GM10266 (cell line): ENCODE data around the gene RMND5A.
"Not testable (repeated sequence)": the region's sequence is repeated elsewhere in the genome, so short reads cannot be mapped to it uniquely, and the experiment has no call there.

Experiments used
- DNase-seq: peaks from one replicate; pipeline ENCODE4 v3.0.0; 2012; ENCODE audit errors: extremely low spot score
- TF ChIP-seq, protein P1 (sequence below): IDR thresholded peaks from 2 replicates; pipeline ENCODE4 v1.5.1; 2012; ENCODE audit warnings: mild to moderate bottlenecking, low read depth; ENCODE audit not compliant: control insufficient read depth, insufficient read depth; ENCODE audit errors: missing control alignments

Gene RMND5A

DNA sequence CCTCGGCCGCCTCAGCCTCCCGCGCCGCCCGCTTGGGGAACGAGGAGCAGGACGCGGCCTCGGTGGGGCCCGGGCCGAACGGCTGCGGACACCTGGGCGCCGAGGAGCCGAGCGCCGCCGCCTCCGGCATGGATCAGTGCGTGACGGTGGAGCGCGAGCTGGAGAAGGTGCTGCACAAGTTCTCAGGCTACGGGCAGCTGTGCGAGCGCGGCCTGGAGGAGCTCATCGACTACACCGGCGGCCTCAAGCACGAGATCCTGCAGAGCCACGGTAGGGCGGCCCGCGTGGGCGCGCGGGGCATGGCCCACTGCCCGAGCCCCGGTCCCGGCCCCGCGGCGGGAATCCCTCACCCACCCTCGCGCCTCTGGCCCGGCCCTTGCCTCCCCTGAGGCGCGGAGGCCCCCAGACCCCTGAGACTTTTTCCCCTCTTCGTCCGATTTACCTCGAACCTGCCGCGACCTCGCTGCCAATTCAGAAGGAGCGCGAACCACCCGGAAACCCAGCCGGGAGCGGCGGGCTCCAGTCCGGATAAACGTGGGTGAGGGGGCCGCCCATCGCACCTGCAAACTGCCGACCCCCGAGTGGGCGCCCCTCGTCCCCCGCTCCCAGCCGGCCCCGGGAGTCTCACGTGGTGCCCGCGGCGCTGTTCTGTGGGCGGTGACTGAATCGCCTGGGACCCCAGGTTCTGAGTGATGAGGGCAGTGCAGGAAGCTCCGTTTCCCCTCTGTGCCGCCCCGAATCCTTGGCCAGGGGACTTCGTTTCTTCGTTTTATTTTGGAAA is 639 bp downstream of the RMND5A start:
- DNase-seq, result not testable (repeated sequence)
- TF ChIP-seq, protein P1, sequence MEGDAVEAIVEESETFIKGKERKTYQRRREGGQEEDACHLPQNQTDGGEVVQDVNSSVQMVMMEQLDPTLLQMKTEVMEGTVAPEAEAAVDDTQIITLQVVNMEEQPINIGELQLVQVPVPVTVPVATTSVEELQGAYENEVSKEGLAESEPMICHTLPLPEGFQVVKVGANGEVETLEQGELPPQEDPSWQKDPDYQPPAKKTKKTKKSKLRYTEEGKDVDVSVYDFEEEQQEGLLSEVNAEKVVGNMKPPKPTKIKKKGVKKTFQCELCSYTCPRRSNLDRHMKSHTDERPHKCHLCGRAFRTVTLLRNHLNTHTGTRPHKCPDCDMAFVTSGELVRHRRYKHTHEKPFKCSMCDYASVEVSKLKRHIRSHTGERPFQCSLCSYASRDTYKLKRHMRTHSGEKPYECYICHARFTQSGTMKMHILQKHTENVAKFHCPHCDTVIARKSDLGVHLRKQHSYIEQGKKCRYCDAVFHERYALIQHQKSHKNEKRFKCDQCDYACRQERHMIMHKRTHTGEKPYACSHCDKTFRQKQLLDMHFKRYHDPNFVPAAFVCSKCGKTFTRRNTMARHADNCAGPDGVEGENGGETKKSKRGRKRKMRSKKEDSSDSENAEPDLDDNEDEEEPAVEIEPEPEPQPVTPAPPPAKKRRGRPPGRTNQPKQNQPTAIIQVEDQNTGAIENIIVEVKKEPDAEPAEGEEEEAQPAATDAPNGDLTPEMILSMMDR, result peak; percentile 5

DNA sequence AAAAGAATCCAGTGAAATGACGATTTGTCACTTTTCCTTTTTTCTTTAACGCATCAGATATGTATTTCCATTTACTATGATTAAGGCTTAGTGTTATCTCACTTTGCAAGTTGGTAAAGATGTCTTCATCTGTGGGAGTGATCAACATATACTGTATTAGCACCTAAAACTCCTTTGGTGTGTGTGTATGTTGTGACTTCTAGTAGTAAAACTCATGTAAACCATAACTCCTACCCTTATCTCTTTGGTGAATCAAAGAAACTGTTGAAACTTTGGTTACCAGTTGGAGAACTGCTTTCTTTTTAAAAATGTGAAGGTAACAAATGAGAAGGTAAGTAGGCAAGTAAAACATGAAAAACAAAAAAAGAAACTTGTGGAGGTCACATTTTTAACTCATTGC is 5.6 kb downstream of the RMND5A start:
- DNase-seq, result not testable (repeated sequence)

DNA sequence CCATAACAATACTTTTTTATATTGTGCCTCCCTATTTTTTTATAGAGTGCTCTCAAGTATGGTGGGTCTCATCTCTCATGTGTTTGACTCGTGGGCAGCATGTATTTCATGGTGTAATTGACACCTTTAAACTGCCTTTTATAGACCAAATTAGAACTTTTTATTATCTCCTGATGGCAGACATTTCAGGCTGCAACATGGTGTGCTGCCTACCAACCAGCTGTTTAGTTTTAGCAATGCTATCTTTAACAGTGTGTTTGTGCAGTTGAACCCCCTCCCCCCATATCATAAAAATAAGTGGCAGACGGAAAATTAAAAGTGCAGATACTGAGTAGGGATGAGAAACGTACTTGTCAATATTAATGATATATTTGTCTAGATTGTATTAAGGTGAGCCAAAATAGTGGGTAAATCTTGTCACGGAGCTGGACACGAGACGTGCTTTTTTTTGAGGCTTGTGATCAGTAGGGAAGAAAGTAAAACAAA is 12.0 kb downstream of the RMND5A start:
- DNase-seq, result not testable (repeated sequence)

DNA sequence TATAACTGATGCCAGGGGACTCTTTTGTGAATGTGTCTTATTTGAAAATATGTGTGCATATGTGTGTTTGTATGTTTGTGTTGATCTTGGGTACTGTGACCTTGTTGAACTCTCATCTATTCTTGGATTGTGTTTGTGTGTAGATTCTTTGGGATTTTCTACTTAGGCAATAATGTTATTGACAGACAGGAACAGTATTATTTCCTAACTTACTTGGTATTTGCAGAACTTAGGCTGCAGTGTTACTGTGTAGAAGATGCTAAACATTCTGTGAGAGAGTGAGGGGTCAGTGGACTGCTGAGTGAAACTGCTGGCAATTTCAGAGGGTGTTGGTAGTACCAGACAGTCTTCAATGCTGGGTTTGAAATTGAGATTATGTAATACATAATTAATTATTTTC is 12.7 kb downstream of the RMND5A start:
- not testable (repeated sequence) for DNase-seq

DNA sequence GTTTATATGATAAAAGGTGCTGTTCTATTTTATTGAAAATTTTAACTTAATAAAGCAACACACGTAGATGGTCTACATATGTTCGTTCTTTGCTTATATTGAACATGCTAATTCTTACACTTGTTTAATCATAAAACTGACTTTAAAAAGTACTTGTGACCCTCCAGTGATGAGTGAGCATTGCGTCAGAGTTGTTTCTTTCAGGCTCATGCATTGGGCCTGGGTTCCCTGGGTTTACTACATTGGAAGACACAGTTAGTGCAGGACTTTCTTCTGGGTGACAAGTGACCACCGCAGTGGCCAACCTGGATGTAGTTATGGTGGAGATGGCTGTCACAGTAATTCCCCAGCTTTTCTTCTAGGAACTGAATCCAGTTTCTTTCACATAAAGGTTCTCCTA is 13.4 kb downstream of the RMND5A start:
- not testable (repeated sequence) for DNase-seq

DNA sequence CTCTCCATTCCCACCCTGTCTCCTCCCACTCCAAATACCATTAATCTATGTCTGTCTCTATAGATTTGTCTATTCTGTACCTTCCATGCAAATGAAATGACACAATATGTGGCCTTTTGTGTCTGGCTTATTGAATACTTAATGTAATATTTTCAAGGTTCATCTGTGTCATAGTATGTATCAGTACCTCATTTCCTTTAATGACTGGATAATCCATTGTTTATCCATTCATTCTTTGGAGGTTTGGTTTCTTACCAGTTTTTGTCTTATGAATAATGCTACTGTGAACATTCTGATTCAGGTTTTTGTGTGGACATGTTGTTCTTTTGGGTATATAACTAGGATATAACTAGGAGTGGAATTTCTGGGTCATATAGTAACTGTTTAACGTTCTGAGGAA is 14.8 kb downstream of the RMND5A start:
- not testable (repeated sequence) for DNase-seq

DNA sequence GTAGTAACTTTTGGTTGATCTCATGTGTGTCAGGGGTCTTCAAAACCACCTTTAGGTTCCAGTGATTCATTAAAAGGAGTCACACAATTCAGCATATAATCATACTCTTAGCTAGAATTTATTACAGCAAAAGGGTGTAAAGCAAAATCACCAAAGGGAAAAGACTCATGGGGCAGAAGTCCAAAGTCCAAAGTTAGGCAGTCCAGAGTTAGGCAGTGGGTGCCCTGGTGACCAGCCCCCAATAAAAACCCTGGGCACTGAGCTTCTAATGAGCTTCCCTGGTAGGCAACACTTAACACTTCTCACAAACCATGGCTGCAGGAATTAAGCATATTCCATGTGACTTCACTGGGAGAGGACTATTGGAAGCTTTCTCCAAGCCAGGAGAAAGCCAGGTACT is 19.4 kb downstream of the RMND5A start:
- DNase-seq, result not testable (repeated sequence)

DNA sequence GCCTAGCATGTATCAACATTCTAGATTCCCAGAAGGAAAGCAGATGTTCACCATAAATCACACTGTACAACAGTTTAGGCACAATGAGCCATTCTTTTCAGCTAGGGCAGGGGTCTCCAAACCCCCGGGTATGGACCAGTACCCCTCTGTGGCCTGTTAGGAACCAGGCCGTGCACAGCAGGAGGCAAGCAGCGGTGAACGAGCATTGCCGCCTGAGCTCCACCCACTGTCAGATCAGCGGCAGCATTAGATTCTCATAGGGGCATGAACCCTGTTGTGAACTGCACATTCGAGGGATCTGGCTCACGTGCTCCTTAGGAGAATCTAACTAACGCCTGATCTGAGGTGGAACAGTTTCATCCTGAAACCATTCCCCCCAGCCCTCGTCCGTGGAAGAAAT is 19.8 kb downstream of the RMND5A start:
- not testable (repeated sequence) for DNase-seq

DNA sequence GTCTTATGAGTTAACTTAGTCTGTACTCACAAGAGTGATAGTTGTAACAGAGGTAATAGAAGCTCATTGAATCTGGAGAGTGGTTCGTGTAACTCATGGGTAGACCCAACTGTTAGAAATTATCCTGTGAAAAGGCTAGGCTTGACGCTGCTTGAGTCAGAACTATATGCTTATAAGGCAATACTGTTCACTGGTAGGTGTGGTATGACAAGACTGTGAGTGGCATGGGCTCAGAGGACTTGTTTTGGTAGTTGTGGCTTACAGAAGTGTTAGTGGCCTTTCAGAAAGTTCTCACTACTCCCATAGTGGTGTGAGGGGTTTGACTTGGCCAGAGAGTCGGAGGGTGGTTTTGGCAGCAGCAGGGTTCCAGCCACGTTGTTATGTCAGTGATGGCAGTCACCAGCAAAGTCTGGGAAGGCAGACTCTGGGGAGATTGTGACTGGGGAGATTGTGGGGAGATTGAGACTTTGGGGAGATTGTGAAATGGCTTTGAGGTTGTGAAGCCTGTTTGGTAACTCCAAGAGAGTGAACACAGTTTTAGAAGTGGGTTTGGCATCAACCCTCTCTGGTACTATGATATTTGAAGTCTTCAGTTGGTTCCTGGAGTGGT is 21.9 kb downstream of the RMND5A start:
- not testable (repeated sequence) for DNase-seq

DNA sequence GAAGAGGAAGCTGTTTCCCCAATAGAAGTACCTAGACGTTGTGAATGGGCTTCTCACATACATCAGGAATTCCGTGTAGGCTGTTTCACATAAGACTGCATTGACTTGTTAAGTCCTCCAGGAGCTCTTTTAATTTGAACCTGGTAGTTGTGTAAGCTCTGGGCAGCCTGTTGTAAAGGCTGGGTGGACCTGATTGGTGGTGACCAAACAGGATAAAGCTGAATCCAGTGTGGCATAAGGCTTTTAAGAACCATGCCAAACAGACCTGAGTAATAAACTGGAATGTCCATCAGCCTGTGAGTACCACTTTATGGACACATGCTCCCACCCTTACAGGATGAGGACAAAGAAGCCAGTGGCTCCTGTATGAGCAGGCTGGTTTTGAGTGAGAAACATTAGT is 24.1 kb downstream of the RMND5A start:
- TF ChIP-seq, protein P1, result no peak
- DNase-seq, result no peak

DNA sequence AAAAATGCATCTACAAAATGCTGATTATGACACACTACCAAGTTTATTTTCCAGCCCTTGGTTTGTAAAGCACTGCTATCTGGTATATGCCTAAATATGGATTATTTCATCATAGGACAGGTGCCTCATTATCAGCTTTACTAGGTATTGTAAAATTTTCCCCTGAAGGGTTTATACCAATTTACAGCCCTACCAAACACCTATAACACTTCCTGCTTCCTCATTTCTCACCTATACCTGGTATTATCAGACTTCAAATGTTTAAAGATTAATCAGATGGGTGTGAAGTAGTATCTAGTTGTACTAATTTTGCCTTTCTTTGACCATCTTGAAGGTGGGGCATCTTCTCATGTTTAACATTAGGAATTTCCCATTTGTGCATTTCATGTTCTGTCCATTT is 26.8 kb downstream of the RMND5A start:
- TF ChIP-seq, protein P1, result no peak
- DNase-seq, result no peak
